ENCODE data around the gene GLRX3.
"Not testable (repeated sequence)": the region's sequence is repeated elsewhere in the genome, so short reads cannot be mapped to it uniquely, and the experiment has no call there.

GLRX3 gene

GRCh38 chr10:130198651-130199050 lies 62.5 kb downstream of the GLRX3 start:
- Histone ChIP-seq H3K36me3 (replicated peaks; ENCODE audit: low read depth, low read length) (no peaks in the 10 kb centered on the region), H3K9ac (ENCODE audit: low read length) (no peak overlapping the region), H3K27ac (ENCODE audit: low read length) (no peak overlapping the region), H3K4me1 (ENCODE audit: low read length) (peaks cover 5% of the 10 kb centered on the region; the same call in 1 of the 2 replicates), H3K4me2 (ENCODE audit: low read length) (no peak overlapping the region), H3K79me2 (ENCODE audit: low read length) (no peaks in the 10 kb centered on the region), H2AFZ (ENCODE audit: low read depth, low read length) (no peak overlapping the region), H4K20me1 (ENCODE audit: insufficient read depth, low read length) (no peaks in the 10 kb centered on the region), H3K9me3 (ENCODE audit: insufficient read depth, low read length) (no peaks in the 10 kb centered on the region), H3K4me3 (ENCODE audit: low read length) (no peak overlapping the region), H3K27me3 (ENCODE audit: low read depth, low read length) (peaks cover 5% of the 10 kb centered on the region; the same call in 1 of the 2 replicates)
- TF ChIP-seq, protein P1, sequence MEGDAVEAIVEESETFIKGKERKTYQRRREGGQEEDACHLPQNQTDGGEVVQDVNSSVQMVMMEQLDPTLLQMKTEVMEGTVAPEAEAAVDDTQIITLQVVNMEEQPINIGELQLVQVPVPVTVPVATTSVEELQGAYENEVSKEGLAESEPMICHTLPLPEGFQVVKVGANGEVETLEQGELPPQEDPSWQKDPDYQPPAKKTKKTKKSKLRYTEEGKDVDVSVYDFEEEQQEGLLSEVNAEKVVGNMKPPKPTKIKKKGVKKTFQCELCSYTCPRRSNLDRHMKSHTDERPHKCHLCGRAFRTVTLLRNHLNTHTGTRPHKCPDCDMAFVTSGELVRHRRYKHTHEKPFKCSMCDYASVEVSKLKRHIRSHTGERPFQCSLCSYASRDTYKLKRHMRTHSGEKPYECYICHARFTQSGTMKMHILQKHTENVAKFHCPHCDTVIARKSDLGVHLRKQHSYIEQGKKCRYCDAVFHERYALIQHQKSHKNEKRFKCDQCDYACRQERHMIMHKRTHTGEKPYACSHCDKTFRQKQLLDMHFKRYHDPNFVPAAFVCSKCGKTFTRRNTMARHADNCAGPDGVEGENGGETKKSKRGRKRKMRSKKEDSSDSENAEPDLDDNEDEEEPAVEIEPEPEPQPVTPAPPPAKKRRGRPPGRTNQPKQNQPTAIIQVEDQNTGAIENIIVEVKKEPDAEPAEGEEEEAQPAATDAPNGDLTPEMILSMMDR (IDR thresholded peaks at IDR 0.05; ENCODE audit: low read depth, low read length), result no peak
- TF ChIP-seq EZH2phosphoT487 (IDR thresholded peaks at IDR 0.05; ENCODE audit: low read depth), result no peak

DNA sequence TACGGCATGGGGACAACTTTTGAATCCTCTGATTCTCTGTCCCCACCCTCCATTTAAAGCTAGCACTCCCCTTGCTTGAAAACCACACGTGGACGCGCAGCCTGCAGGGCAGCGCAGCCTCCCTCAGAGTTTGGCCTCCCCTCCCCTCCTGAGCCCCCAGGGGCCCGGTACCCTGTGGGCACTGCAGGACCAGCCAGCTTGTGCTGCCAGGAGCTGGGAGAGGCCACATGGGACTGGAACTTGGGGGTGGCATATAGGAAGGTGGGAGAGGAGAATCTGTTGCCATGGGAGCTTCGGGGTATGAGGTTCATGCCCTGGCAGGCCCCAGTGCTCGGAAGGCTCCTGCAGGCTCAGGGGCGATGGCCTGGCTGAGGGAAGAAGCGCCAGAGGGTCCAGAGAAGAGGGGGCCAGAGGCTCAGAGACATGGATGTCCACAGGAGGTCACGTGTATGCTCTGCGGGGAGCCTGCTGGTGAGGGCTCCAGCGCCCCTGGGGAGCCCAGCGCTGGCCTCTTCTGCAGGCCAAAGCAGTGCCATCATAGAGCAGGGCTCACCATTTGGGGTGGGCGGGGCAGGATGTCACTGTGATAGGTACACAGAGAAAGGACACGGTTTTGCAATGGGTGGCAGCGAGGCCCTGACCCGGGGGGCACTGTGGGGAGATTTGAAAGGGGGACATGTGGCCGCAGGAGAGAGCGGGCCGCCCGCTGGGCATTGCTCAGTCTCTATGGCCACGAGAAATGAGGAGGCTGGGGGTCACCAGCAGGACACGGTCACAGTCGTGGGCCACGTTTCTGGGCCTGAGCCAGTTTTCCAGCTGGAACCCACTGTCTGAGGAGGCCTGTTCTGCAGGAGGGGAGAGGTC lies 64.2 kb downstream of the GLRX3 start:
- no peaks in the 10 kb centered on the region for H3K36me3 ChIP-seq (replicated peaks; ENCODE audit: low read depth, low read length)
- no peak for TF ChIP-seq EZH2phosphoT487 (IDR thresholded peaks at IDR 0.05; ENCODE audit: low read depth)
- TF ChIP-seq, protein P1 (IDR thresholded peaks at IDR 0.05; ENCODE audit: low read depth, low read length), result no peak
- H3K9ac ChIP-seq (ENCODE audit: low read length), result no peak overlapping the region
- no peak overlapping the region for H2AFZ ChIP-seq (ENCODE audit: low read depth, low read length)
- no peak overlapping the region for H3K4me3 ChIP-seq (ENCODE audit: low read length)
- H3K27me3 ChIP-seq (ENCODE audit: low read depth, low read length), result peaks cover 5% of the 10 kb centered on the region
- H3K27ac ChIP-seq (ENCODE audit: low read length), result no peak overlapping the region
- no peaks in the 10 kb centered on the region for H3K9me3 ChIP-seq (ENCODE audit: insufficient read depth, low read length)
- H3K79me2 ChIP-seq (ENCODE audit: low read length), result no peaks in the 10 kb centered on the region
- no peak overlapping the region for H3K4me2 ChIP-seq (ENCODE audit: low read length)
- H4K20me1 ChIP-seq (ENCODE audit: insufficient read depth, low read length), result no peaks in the 10 kb centered on the region
- peaks cover 5% of the 10 kb centered on the region; the same call in 1 of the 2 replicates for H3K4me1 ChIP-seq (ENCODE audit: low read length)

GRCh38 chr10:130201043-130201380 lies 64.8 kb downstream of the GLRX3 start:
- H3K79me2 ChIP-seq (ENCODE audit: low read length), result no peaks in the 10 kb centered on the region
- H3K4me1 ChIP-seq (ENCODE audit: low read length), result peaks cover 5% of the 10 kb centered on the region; the same call in 1 of the 2 replicates
- H3K27ac ChIP-seq (ENCODE audit: low read length), result no peak overlapping the region
- no peak overlapping the region for H3K4me3 ChIP-seq (ENCODE audit: low read length)
- no peaks in the 10 kb centered on the region for H4K20me1 ChIP-seq (ENCODE audit: insufficient read depth, low read length)
- no peak overlapping the region for H3K4me2 ChIP-seq (ENCODE audit: low read length)
- H3K9ac ChIP-seq (ENCODE audit: low read length), result no peak overlapping the region
- TF ChIP-seq, protein P1 (IDR thresholded peaks at IDR 0.05; ENCODE audit: low read depth, low read length), result no peak
- TF ChIP-seq EZH2phosphoT487 (IDR thresholded peaks at IDR 0.05; ENCODE audit: low read depth), result no peak
- no peaks in the 10 kb centered on the region for H3K9me3 ChIP-seq (ENCODE audit: insufficient read depth, low read length)
- H3K36me3 ChIP-seq (replicated peaks; ENCODE audit: low read depth, low read length), result no peaks in the 10 kb centered on the region
- peaks cover 5% of the 10 kb centered on the region for H3K27me3 ChIP-seq (ENCODE audit: low read depth, low read length)
- H2AFZ ChIP-seq (ENCODE audit: low read depth, low read length), result no peak overlapping the region

GRCh38 chr10:130202150-130202549 lies 66.0 kb downstream of the GLRX3 start:
- H4K20me1 ChIP-seq (ENCODE audit: insufficient read depth, low read length), result not testable (repeated sequence)

More at GRCh38 chr10:130202150-130202549, 66.0 kb downstream of the GLRX3 start:
- not testable (repeated sequence) for H3K4me3 ChIP-seq (ENCODE audit: low read length); H3K9me3 ChIP-seq (ENCODE audit: insufficient read depth, low read length); H3K27ac ChIP-seq (ENCODE audit: low read length); H2AFZ ChIP-seq (ENCODE audit: low read depth, low read length); H3K36me3 ChIP-seq (replicated peaks; ENCODE audit: low read depth, low read length); H3K4me2 ChIP-seq (ENCODE audit: low read length); H3K79me2 ChIP-seq (ENCODE audit: low read length); H3K9ac ChIP-seq (ENCODE audit: low read length); H3K4me1 ChIP-seq (ENCODE audit: low read length); H3K27me3 ChIP-seq (ENCODE audit: low read depth, low read length)
